Tibial nerve (tissue), 4 donors: ENCODE measurements around the gene ARHGEF4. TPM values are rescaled to one million over a fixed set of nuclear protein-coding genes. Genes with fewer than 3 reads are reported as not detected.

Experiments used
- DNase-seq, 2 donors: peaks; one replicate each; pipeline ENCODE4 v3.0.0-alpha.2; 2019; ENCODE audit warnings: low spot score in 2 of 2
- H3K27ac ChIP-seq, 4 donors: fragments of 200-600 bp; sonication (generic) in 3 of 4; one replicate each; pipeline ENCODE4 v1.5.1; 2017 to 2019; ENCODE audit warnings: mild to moderate bottlenecking in 1 of 4
- H3K27me3 ChIP-seq, 2 donors: fragments of 200-600 bp; sonication (generic) in 1 of 2; one replicate each; pipeline versions ENCODE4 v1.5.1 to v1.6.0; 2017 to 2019
- H3K36me3 ChIP-seq, 3 donors: fragments of 200-600 bp; sonication (generic); one replicate each; pipeline ENCODE4 v1.5.1; 2018 to 2019
- H3K4me1 ChIP-seq, 4 donors: fragments of 200-600 bp; sonication (generic) in 3 of 4; one replicate each; pipeline ENCODE4 v1.5.1; 2017 to 2019
- H3K4me3 ChIP-seq, 4 donors: fragments of 200-600 bp; sonication (generic) in 3 of 4; one replicate each; pipeline ENCODE4 v1.5.1; 2017 to 2019; ENCODE audit warnings: mild to moderate bottlenecking in 1 of 4, moderate library complexity in 1 of 4
- H3K9me3 ChIP-seq, 4 donors: fragments of 200-600 bp; sonication (generic) in 3 of 4; one replicate each; pipeline ENCODE4 v1.5.1; 2017 to 2019
- CTCF ChIP-seq, 5 experiments: fragments of 200-600 bp in 3 of 5; fragments of 450-650 bp in 2 of 5; sonication (generic) in 3 of 5; IDR thresholded peaks; one replicate each; pipeline ENCODE4 v1.5.1; 2016 to 2019; ENCODE audit warnings: antibody characterized with exemption in 5 of 5, mild to moderate bottlenecking in 3 of 5, moderate library complexity in 2 of 5
- EP300 ChIP-seq, 2 donors: sonication (generic); formaldehyde crosslinking; IDR thresholded peaks; one replicate each; pipeline ENCODE4 v1.6.1; 2017; ENCODE audit warnings: antibody characterized with exemption in 2 of 2, mild to moderate bottlenecking in 1 of 2
- POLR2A ChIP-seq, 2 donors: fragments of 450-650 bp; IDR thresholded peaks; one replicate each; pipeline ENCODE4 v1.6.1; 2017; ENCODE audit warnings: antibody characterized with exemption in 2 of 2, mild to moderate bottlenecking in 2 of 2, moderate library complexity in 2 of 2
- WGBS, 2 donors: methylation state at CpG; one replicate each; pipeline ENCODE4 v1.1.5; 2018; 5-methylcytosine and 5-hydroxymethylcytosine counted together
- total RNA-seq, 4 donors: library from RNA; depleted of rRNA; stranded (reverse); fragments of >200 nt; gene quantifications; one replicate each; pipeline ENCODE4 v1.1.0, GENCODE V29; 2016

Gene ARHGEF4
- total RNA-seq, 4 donors from 2014 or later: 16.3 to 50.7 (median 23.3) TPM

DNA sequence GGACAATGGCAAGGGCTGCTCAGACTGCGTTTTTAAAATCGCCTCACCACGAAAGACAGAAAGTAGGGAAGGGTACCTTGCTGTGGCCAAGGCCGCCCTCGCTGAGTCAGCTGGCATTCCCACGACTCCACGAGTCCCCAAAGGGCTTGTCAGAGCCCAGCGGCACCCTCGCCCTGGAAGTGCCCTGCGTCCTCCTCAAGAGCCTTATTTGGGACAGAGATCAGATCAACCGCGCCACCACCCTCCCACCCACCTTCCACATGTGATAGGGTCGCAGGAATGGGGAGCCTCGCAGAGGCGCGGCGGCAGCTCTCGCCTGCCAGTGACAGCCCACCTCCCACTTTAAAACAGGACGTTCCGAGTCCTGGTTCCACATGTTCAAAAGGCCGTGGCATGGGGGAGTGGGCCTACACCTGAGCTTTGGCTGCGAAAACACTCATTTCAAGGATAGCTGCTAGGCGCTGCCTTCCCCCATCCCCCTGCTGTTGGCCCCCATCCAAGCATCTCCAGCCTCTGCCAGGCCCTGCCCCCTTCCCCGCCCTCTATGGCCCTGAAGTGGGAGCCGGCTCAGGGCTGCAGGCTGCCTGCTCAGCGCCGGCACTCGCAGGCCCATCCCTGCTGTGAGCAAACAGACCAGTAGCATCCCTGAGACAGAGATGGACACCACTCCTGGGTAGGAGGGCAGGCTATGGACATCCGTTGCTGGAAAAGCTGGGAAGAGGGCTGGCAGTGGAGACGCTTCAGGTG lies 38.1 kb upstream of the ARHGEF4 start:
- H3K9me3 ChIP-seq: no peaks in the 10 kb centered on the region
- TF ChIP-seq EP300 (IDR thresholded peaks at IDR 0.05): no peak
- TF ChIP-seq CTCF (IDR thresholded peaks at IDR 0.05): no peak
- TF ChIP-seq POLR2A (IDR thresholded peaks at IDR 0.05): no peak
- peak in 1 of 2 donors; percentile 11 for DNase-seq
- 13 to 14% methylated on average over 25 to 28 of the region's 30 CpGs for WGBS, 2 donors
- peaks cover 0 to 18% (median 4%) of the 10 kb centered on the region in 4 donors for H3K4me1 ChIP-seq
- H3K4me3 ChIP-seq: peak overlapping the region; percentile 72 to 91 (median 80)
- peak overlapping the region; percentile 90 to 96 (median 95) for H3K27ac ChIP-seq
- no peaks in the 10 kb centered on the region for H3K36me3 ChIP-seq
- H3K27me3 ChIP-seq: no peaks in the 10 kb centered on the region

GRCh38 chr2:130799295-130799694 lies 37.4 kb upstream of the ARHGEF4 start:
- WGBS, 2 donors: 80 to 100% methylated on average over 1 of the region's 1 CpG
- Histone ChIP-seq H3K4me1 (peaks cover 0 to 18% (median 4%) of the 10 kb centered on the region in 4 donors), H3K36me3 (no peaks in the 10 kb centered on the region), H3K27me3 (no peaks in the 10 kb centered on the region), H3K9me3 (no peaks in the 10 kb centered on the region), H3K4me3 (no peak overlapping the region), H3K27ac (peak overlapping the region in 2 of 4 donors; percentile 96)
- DNase-seq: no peak
- no peak for TF ChIP-seq POLR2A (IDR thresholded peaks at IDR 0.05)

DNA sequence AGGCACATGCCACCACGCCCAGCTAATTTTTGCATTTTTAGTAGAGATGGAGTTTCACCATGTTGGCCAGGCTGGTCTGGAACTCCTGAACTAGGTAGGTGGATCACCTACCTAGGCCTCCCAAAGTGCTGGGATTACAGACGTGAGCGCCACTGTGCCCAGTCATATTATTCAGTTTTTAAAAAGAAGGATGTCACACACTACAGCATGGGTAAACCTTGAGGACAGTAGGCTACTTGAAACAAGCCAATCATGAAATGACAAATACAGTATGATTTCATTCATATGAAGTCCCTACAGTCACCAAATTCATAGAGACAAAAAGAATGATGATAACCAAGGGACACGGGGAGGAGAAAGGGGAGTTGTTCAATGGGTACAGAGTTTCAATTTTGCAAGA lies 31.1 kb upstream of the ARHGEF4 start:
- TF ChIP-seq POLR2A (IDR thresholded peaks at IDR 0.05) (no peak), EP300 (IDR thresholded peaks at IDR 0.05) (no peak), CTCF (IDR thresholded peaks at IDR 0.05) (no peak)
- Histone ChIP-seq H3K27ac (no peak overlapping the region), H3K4me3 (no peak overlapping the region), H3K36me3 (no peaks in the 10 kb centered on the region), H3K4me1 (no peaks in the 10 kb centered on the region), H3K27me3 (no peaks in the 10 kb centered on the region), H3K9me3 (no peaks in the 10 kb centered on the region)
- no peak for DNase-seq
- 70 to 75% methylated on average over 4 of the region's 4 CpGs for WGBS, 2 donors

DNA sequence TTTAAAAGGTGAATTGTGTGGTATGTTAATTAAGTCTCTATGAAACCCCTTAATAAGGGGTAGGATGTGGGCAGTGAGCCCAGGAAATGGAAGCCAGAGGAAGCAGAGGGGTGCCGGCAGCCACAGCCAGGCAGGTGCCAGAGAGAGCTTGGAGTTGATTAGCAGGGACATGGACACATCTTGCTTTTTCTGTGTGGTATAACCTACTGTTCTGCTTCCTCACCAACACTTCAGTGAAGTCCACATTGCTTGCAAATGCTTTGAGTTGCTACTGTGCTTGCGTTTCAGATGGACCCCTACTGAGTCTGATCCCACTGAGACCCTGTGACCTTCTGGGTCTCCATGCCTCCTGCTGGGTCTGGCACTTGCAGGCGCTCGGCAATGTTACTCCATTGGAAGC lies 30.3 kb upstream of the ARHGEF4 start:
- Histone ChIP-seq H3K4me3 (no peak overlapping the region), H3K4me1 (no peaks in the 10 kb centered on the region), H3K36me3 (no peaks in the 10 kb centered on the region), H3K27ac (no peak overlapping the region), H3K27me3 (no peaks in the 10 kb centered on the region), H3K9me3 (no peaks in the 10 kb centered on the region)
- DNase-seq: no peak
- 67 to 79% methylated on average over 4 of the region's 4 CpGs for WGBS, 2 donors
- TF ChIP-seq POLR2A (IDR thresholded peaks at IDR 0.05) (no peak), EP300 (IDR thresholded peaks at IDR 0.05) (no peak)

- no peaks in the 10 kb centered on the region for H3K4me1 ChIP-seq
- no peaks in the 10 kb centered on the region for H3K27me3 ChIP-seq
- 73 to 77% methylated on average over 14 of the region's 14 CpGs for WGBS, 2 donors
- H3K4me3 ChIP-seq: no peak overlapping the region
- TF ChIP-seq POLR2A (IDR thresholded peaks at IDR 0.05) (no peak), EP300 (IDR thresholded peaks at IDR 0.05) (no peak), CTCF (IDR thresholded peaks at IDR 0.05) (no peak)
- no peak for DNase-seq
- H3K27ac ChIP-seq: no peak overlapping the region
- no peaks in the 10 kb centered on the region for H3K36me3 ChIP-seq
- no peaks in the 10 kb centered on the region for H3K9me3 ChIP-seq
These were observed 28.9 kb upstream of the ARHGEF4 start for GRCh38 chr2:130807659-130808385.
